Fibroblast of gingiva (primary cell): ENCODE data around the gene PCSK9.
A peak's percentile ranks its signal among the peaks of the same experiment; 100 is the strongest.

Source experiments
- DNase-seq: peaks from one replicate; pipeline ENCODE4 v3.0.0-alpha.2; 2011; ENCODE audit warnings: low read depth

The PCSK9 gene

DNA sequence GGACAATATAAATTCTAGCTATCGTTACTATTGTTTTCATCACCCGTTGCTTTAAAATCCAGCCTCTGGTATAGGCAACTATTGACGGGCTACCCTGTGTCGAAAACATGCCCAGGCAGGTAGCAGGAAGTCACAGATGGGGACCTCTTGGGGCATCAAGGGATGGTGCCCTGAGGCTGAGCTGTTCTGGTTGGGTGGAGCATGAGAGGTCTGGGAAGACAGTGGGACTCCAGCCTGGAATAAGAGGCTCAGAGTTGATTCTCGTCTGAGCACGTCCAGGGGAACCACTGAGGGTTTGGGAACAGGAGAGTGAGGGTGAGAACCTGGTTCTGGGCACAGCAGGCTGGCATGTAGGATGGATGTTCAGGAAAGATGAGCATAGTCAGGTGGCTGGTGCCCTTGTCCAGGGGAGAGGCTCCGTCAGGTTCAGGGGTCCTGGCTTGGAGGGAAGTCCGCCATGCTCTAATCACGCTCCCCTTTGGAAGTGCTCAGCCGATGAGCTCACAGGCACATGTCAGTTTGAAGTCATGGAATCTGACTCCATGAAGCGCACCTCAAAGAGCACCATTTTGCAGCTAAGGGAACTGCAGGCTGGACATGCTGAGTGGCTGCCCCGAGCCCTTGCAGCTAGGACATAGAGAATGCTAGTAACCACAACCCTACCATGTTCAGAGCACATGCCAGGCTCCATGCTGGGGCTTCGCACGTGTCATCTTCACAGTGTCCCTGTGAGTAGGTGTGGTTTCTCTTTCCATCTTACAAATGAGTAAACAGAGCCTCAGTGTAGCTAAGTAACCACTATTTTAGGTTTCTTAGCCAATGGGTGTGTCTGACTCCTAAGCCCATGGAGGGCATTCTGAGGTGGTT is 21.0 kb downstream of the PCSK9 start:
- no peak for DNase-seq

DNA sequence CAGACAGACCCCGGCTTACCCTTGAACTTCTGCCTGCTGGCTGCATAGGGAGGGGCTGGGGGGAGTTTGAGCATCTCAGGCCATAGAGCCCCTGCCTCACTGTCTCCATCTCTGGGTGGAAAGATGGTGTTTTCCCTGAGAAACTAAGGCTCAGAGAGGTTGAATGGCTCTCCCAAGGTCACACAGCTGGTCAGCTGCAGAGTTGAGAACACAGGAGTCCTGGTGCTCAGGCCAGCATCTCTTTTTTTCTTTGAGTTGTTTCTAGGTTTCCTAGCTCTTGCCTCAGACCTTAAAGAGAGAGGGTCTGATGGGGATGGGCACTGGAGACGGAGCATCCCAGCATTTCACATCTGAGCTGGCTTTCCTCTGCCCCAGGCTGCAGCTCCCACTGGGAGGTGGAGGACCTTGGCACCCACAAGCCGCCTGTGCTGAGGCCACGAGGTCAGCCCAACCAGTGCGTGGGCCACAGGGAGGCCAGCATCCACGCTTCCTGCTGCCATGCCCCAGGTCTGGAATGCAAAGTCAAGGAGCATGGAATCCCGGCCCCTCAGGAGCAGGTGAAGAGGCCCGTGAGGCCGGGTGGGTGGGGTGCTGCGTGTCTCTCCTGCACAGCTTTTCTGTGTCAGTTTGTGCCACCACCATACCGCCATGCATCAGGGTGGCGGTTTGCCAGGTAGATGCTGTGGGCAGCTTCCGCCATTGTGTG is 21.8 kb downstream of the PCSK9 start:
- DNase-seq: no peak

DNA sequence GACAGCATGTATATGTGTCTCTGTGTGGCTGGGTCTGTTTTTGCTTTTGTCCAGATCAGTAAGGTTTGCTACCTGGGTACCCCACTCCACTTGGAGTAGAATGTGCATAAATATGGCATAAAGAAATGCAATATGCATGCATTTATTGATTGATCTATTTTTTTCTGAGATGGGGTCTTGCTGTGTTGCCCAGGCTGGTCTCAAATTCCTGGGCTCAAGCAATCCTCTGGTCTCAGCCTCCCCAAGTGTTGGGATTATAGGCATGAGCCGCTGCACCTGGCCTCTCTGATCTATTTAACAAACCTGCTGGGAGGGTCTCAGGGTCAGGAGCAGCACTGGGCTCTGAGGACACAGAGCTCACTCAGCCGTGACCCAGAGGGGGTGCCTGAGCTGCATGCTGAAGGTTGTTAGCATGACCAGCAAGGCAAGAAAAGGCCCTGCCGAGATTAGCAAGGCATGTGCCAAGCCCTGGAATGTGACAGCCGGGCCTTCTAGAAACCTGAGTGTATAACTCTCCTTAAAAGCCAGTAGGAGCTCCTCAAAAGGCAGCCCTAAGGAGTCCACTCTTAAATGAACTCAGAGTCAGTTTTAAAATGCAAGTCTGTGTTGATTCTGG is 22.5 kb downstream of the PCSK9 start:
- DNase-seq: no peak

DNA sequence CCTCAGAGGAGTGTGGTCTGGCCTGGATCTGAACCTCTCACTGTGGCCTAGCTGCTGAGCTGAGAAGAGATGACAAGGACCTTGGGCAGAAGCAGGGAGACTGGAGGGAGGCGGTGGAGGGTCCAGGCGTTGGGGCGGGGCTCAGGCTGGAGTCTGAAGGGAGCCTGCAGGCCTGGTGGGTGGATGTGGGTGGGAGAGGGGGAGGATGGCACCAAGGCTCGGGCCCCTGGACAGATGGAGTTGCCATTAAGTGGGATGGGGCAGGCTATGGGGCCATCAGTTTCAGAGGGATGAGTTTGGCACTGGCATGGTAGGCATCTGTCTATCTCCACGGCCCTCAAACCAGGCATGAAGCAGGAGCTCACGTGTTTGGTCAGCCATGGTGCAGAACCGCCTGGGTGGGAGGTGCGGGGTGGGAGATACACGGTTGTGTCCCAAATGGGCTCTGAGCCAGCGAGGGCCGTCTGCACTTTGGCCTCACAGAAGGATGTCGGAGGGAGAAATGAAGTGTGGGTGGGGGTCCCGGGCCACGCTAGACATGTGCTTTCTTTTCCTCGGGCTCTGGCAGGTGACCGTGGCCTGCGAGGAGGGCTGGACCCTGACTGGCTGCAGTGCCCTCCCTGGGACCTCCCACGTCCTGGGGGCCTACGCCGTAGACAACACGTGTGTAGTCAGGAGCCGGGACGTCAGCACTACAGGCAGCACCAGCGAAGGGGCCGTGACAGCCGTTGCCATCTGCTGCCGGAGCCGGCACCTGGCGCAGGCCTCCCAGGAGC is 23.6 kb downstream of the PCSK9 start:
- DNase-seq: no peak

DNA sequence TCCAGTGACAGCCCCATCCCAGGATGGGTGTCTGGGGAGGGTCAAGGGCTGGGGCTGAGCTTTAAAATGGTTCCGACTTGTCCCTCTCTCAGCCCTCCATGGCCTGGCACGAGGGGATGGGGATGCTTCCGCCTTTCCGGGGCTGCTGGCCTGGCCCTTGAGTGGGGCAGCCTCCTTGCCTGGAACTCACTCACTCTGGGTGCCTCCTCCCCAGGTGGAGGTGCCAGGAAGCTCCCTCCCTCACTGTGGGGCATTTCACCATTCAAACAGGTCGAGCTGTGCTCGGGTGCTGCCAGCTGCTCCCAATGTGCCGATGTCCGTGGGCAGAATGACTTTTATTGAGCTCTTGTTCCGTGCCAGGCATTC is 24.2 kb downstream of the PCSK9 start:
- DNase-seq: no peak

DNA sequence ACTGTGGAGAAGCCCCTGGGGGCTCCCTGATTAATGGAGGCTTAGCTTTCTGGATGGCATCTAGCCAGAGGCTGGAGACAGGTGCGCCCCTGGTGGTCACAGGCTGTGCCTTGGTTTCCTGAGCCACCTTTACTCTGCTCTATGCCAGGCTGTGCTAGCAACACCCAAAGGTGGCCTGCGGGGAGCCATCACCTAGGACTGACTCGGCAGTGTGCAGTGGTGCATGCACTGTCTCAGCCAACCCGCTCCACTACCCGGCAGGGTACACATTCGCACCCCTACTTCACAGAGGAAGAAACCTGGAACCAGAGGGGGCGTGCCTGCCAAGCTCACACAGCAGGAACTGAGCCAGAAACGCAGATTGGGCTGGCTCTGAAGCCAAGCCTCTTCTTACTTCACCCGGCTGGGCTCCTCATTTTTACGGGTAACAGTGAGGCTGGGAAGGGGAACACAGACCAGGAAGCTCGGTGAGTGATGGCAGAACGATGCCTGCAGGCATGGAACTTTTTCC is 24.8 kb downstream of the PCSK9 start:
- DNase-seq: no peak

DNA sequence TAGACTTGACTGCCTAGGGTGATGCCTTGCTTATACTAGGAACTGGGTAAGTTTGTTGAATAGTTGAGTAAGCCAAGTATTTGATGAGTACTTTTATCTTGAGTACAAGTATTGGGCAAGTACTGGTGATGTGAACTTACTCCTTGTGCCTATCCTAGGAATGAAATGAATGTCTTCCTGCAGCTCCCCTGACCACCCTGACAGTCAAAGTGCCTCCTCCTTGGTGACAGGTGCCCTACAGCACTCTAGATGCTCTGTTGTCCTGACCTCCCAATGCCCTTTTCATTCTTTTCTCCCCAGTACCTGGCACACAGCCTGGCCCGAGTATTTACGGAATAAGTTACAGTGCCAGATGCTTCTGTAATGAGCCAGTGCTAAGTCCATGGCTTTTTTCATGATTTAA is 25.5 kb downstream of the PCSK9 start:
- peak; percentile 81 for DNase-seq

DNA sequence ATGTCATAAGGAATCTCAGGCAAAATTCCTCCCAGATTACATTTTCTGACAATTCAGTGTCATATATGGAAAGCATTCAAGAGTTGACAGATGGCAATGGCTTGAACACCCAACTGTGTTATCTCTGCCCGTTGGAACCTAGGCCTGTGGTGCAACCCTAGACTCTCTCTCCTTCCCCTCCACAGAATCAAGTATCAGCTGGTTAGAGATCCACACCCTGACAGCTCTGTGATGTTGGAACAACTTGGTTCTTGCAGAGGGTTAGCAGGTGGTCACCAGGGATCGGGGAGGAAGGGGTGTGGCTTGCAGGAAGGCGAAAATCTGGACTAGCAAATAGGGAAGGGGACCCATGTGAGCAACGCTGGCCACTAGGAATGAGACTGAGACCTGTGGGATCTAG is 26.3 kb downstream of the PCSK9 start:
- no peak for DNase-seq

DNA sequence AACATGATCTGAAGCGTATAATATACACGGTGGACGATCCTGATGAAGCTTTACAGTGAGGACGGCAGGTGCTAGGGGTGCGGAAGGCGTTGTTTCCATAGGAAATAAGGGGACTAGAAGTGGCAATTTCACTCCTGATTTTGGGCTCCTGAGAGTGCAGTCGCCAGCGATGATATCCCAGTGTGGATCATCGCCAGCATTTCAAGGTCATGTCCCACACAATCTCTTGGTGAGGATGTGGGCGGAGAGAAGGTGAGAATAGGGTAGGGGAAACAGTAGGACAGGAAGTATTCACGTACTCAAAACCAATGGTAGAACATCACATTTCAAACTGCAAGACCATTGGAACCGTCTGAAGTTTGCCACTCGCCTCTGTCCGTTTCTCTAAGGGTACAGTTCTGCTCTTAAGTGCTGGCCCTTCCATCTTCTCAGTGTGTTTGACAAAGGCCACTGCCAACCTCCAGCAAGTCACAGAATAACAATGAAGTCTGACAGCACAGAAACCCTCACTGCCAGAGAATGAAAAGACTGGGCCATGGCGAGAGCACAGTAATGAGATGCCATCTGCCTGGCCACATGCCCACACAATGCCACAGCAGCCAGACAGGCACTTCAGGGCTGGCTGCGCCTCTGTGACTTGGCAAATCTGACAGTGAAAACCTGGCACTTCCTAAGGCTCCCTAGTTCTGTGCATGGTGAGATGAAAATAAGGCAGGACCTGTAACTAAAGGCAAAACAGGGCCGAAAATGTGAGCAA is 27.9 kb downstream of the PCSK9 start:
- DNase-seq: no peak

DNA sequence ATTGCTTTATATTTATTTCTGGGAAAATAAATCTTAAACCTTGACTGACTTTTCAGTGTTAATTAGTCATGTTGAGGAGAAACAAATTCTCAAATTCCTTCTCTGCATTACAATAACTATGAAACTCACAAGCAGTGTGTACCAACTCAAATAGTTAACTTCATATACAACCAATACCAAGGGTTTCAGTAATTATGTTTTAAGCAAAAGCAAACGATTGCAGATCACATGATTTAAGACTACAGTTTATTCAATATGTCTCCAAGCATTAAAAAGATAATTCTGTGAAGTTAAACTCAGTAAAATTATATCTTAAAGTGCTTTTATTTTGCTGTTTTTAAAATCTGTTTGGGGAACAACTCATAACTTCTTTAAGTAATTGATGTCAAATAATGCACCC is 28.6 kb downstream of the PCSK9 start:
- no peak for DNase-seq

DNA sequence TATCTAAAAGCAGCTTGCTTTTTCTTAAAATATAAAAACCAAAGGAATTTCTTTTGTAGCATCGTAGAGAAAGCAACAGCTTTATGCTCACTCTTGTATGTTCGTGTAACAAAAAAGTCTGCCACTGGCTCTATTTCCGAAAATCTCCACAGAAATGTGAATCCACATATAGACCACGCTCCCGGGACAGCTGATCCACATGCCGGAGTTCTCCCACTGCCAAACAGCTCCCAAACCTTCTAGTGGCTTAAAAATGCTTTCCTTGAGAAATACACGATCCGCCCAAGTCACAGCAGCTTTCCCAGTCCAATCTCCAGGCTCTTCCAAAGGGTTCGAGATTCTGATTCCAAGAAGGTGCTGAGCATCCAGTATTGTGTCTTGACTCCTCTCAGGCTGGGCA is 29.3 kb downstream of the PCSK9 start:
- DNase-seq: no peak

DNA sequence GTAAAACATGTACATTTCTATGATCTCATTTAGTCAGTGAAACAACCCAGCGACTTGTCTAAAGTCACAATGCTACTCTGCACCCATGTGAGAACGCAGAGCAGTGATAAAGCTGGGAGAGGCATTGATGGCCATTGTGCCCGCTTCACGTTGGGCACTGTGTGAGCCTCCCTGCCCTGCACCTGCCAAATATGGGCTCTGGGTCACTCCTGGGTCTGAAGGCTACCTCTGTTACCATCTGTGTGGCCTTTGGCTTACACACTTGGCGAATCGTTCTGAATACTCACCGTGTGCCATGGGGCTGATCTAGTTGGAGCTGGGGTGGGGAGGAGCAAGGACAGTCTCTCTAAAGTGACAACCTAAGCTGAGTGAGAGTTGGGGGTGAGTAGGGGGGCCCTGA is 29.9 kb downstream of the PCSK9 start:
- DNase-seq: no peak

DNA sequence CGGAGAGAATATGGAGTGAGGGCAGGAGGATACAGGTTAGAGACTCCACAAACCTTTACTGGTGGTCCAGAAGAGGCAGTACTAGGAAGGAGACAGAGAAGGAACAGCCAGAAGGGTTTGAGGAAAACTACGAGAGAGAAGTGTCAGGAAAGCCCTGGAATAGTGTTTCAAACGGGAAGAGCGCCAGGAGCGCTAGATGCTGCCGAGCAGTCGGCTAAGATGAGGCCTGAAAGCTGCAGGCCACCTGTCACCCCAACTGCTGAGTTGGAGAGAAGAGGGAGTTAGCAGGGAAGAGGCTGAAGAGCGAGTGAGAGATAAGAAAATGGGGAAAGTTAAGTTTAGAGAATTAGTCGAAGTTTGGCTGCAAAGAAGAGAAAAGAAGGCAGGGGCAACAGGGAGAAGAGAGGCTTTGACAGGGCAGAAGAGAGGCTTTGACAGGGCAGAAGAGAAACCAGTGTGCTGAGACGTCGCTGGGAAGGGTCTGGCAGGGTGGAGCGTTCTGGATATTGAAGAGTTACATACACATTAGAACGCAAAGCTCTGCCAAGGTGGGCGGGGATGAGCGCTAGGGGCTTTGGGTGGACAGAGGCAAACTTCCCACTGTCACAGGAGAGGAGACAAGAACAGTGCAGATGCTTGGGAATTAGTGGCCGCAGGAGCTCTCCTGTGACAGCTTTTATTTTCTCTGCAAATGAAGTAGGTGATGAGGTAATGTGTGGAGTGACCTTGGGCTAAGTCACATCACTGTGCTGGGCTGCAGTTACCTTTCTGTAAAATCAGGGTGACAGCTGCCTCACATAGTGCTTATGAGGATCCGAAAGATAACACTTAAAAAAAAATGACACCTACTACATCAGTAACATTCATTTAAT is 31.2 kb downstream of the PCSK9 start:
- no peak for DNase-seq

DNA sequence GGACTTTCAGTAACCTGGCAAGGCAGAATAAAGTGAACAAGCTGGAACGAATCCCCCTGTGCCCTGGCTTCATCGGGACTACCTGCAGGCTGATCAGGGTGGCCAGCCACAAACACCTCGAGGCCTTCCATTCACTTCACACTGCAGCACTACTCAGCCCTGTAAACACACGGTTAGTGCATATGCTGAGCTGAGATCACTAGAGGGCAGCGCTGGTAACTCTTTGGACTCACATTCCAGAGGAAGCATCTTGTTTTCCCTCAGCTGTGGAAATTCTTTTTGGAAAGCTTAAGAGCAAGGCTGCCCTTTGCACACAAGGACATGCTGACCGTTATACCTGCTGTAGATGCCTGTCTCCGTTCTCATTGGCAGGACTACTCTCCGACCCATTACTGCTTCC is 32.1 kb downstream of the PCSK9 start:
- DNase-seq: peak; percentile 49

DNA sequence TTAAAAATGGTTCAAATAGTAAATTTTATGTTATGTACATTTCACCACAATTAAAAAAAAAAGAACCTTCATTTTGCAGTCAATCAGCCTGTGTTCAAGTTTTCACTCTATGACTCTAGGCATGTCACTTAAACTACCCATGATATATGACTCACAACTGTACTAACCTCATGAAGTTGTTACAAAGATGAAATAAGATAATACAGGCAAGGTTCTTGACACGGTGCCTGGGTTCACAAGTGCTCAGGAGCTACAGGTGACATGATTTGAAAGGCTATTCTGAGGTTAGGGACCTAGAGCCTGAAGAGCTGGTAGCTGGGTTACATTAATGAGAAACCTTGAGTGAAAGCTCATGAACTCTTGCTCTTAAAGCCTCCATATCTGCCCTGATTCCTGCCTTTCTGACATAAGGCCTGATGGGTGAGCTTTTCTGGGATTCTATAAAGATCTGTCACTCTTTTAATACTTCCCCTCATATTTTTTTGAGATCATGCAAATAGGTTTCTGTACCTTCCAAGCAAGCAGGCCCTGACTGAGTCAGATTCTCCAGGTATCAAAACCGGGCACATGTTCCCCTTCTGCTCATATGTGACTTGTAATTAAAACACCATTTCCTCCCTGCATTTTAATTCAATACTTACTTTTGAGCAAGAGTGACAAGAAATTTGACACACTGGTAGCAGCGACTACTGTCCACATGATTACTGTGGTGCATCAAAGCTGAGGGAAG is 34.0 kb downstream of the PCSK9 start:
- DNase-seq: no peak

DNA sequence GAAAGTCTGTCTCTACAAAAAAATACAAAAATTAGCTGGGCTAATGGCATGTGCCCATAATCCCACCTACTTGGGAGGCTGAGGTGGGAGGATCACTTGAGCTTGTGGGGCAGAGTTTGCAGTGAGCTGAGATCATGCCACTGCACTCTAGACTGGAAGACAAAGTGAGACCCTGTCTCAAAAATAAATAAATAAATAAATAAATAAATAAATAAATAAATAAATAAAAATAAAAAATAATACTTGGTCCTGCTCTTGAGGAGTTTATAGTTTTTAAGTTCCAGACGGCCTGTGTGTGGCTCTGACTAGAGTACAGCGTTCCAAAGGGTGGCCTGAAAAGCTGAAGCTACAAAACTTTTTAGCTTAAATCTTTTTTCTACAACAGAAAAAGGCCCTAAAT is 35.1 kb downstream of the PCSK9 start:
- DNase-seq: no peak

DNA sequence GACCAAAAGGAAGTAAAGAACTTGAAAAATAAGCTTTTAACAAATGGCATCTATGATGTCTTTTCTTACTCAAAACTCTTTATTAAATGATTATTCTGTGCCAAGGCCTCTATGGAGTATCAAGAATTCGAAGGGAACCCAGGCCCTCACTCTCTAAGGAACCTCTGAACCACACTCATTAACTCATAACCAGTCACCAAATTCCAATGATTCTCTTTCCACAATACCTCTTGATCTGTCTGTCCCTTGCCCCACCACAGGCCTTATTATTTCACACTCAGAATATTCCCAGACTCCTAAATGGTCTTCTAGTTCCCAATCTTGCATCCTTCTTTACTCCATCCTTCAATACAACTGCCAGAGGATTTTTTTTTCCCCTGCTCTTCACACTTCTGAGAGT is 37.0 kb downstream of the PCSK9 start:
- no peak for DNase-seq

DNA sequence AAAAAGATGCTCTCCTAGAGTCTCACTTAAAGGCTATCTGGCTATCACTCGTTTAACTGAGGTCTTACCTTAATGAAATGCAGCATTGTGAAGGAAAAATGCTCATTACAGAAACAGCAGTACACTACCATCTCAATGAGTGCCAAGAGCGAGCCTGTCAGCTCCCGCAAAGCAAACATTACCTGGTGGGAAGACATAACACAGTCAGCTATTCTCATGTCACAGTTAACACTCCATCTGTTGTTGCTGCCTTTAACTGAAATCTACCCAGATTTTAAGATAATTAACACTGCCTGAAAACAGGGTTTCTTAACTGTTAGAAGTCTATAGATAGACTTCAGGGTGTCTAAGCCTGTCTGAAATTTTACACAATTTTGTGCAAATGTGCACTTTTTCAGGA is 39.1 kb downstream of the PCSK9 start:
- no peak for DNase-seq

DNA sequence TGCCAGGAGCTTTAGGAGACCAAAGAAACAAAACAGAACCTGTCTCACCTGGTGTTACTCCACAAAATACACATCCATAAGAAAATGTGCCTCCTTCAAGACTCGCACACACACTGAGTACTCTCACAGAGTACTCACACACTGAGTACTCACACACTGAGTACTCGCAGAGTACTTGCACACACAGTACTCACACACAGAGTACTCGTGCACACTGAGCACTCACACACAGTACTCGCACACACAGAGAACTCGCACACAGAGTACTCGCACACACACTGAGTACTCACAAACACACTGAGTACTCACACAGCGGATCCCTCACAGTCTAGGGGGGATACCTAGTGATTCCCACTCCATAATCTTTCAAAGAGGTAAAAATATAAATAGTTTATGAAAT is 40.3 kb downstream of the PCSK9 start:
- DNase-seq: no peak
